Measurements from ENCODE around the gene MINK1. TPM values are rescaled to one million over a fixed set of nuclear protein-coding genes. Genes with fewer than 3 reads are reported as not detected.
A peak's percentile ranks its signal among the peaks of the same experiment; 100 is the strongest.

Gene MINK1
- total RNA-seq, 1 donor from 2014 or later, result 26.2 TPM

DNA sequence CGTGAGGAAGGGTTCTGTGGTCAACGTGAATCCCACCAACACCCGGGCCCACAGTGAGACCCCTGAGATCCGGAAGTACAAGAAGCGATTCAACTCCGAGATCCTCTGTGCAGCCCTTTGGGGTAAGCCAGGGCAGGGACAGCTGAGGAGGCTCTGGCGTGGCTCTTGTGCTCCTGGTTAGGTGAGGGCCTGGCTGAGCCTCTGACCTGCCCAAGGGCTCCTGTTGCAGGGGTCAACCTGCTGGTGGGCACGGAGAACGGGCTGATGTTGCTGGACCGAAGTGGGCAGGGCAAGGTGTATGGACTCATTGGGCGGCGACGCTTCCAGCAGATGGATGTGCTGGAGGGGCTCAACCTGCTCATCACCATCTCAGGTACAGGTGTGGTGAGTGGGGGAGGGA lies 62.0 kb downstream of the MINK1 start:
- H3K4me1 ChIP-seq, result no peaks in the 10 kb centered on the region
- Mint-ChIP-seq H3K27ac (no peak overlapping the region), H3K9me3 (no peaks in the 10 kb centered on the region), H3K36me3 (peaks cover 11% of the 10 kb centered on the region), H3K27me3 (ENCODE audit: insufficient read depth, low read depth) (peaks cover 11% of the 10 kb centered on the region), H3K4me1 (peaks cover 2% of the 10 kb centered on the region), H3K4me3 (no peak overlapping the region)
- peaks cover 13% of the 10 kb centered on the region for H3K27me3 ChIP-seq
- H3K9me3 ChIP-seq (ENCODE audit: low read depth), result no peaks in the 10 kb centered on the region
- TF ChIP-seq EZH2 (IDR thresholded peaks at IDR 0.05), result no peak
- no peak overlapping the region for H3K9ac ChIP-seq
- H3F3A ChIP-seq (ENCODE audit: low read depth), result peaks cover 8% of the 10 kb centered on the region
- no peak overlapping the region for H3K4me3 ChIP-seq
- H2AFZ ChIP-seq (replicated peaks), result no peak overlapping the region
- no peaks in the 10 kb centered on the region for H3K36me3 ChIP-seq
- no peak overlapping the region for H3K27ac ChIP-seq
- no peak for DNase-seq (ENCODE audit: low spot score)
- no peaks in the 10 kb centered on the region for H4K20me1 ChIP-seq (ENCODE audit: low read depth)
- no peaks in the 10 kb centered on the region for H3K79me2 ChIP-seq (ENCODE audit: low read depth)
- no peak overlapping the region for H3K4me2 ChIP-seq

GRCh38 chr17:4895657-4896331 lies 62.7 kb downstream of the MINK1 start:
- Histone ChIP-seq H3K27me3 (peaks cover 20% of the 10 kb centered on the region), H4K20me1 (ENCODE audit: low read depth) (no peaks in the 10 kb centered on the region), H3K9ac (no peak overlapping the region), H2AFZ (replicated peaks) (no peak overlapping the region), H3K36me3 (no peaks in the 10 kb centered on the region), H3K9me3 (ENCODE audit: low read depth) (no peaks in the 10 kb centered on the region), H3K4me1 (no peaks in the 10 kb centered on the region), H3K27ac (no peak overlapping the region), H3K4me2 (no peak overlapping the region), H3K79me2 (ENCODE audit: low read depth) (no peaks in the 10 kb centered on the region), H3F3A (ENCODE audit: low read depth) (peaks cover 10% of the 10 kb centered on the region), H3K4me3 (no peak overlapping the region)
- Mint-ChIP-seq H3K9me3 (no peaks in the 10 kb centered on the region), H3K36me3 (peaks cover 11% of the 10 kb centered on the region), H3K27me3 (ENCODE audit: insufficient read depth, low read depth) (peaks cover 11% of the 10 kb centered on the region), H3K4me1 (peaks cover 2% of the 10 kb centered on the region), H3K4me3 (no peak overlapping the region), H3K27ac (no peak overlapping the region)
- DNase-seq (ENCODE audit: low spot score), result peak; percentile 36
- no peak for TF ChIP-seq EZH2phosphoT487 (IDR thresholded peaks at IDR 0.05)
- TF ChIP-seq, protein P1, sequence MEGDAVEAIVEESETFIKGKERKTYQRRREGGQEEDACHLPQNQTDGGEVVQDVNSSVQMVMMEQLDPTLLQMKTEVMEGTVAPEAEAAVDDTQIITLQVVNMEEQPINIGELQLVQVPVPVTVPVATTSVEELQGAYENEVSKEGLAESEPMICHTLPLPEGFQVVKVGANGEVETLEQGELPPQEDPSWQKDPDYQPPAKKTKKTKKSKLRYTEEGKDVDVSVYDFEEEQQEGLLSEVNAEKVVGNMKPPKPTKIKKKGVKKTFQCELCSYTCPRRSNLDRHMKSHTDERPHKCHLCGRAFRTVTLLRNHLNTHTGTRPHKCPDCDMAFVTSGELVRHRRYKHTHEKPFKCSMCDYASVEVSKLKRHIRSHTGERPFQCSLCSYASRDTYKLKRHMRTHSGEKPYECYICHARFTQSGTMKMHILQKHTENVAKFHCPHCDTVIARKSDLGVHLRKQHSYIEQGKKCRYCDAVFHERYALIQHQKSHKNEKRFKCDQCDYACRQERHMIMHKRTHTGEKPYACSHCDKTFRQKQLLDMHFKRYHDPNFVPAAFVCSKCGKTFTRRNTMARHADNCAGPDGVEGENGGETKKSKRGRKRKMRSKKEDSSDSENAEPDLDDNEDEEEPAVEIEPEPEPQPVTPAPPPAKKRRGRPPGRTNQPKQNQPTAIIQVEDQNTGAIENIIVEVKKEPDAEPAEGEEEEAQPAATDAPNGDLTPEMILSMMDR (IDR thresholded peaks at IDR 0.05), result peak; percentile 19

DNA sequence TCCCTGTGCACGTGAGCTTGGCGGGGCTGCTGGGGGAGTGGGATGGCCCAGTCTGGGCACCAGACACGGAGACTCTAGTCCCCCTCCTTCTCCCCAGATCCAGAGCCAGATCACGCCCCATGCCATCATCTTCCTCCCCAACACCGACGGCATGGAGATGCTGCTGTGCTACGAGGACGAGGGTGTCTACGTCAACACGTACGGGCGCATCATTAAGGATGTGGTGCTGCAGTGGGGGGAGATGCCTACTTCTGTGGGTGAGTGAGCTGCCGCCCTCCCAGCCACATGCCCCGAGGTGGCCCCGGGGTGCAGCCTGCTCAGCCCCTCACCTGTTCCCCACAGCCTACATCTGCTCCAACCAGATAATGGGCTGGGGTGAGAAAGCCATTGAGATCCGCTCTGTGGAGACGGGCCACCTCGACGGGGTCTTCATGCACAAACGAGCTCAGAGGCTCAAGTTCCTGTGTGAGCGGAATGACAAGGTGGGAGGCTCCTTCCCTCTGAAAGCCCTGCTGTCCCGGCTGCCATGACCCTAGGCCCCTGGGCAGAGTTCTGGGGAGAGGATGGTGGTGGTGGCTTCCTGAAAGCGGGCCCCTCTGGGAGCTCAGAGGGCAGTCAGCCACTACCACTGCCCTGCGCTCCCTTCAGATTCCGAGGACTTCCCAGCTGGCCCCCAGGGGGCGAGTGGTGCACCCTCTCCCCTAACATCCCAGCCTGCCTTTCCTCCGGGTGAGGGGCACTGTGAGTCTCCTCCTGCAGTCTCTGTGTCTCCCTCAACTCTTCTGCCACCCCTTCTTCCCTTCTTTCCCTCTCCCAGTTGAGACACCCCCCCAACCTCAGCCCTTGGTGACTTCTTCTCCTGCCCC lies 63.4 kb downstream of the MINK1 start:
- H3K27ac ChIP-seq, result no peak overlapping the region
- H3K4me1 Mint-ChIP-seq, result peaks cover 2% of the 10 kb centered on the region
- no peaks in the 10 kb centered on the region for H3K79me2 ChIP-seq (ENCODE audit: low read depth)
- H3K9me3 Mint-ChIP-seq, result no peaks in the 10 kb centered on the region
- no peak overlapping the region for H3K4me2 ChIP-seq
- H4K20me1 ChIP-seq (ENCODE audit: low read depth), result no peaks in the 10 kb centered on the region
- H3K9me3 ChIP-seq (ENCODE audit: low read depth), result no peaks in the 10 kb centered on the region
- H3K4me1 ChIP-seq, result no peaks in the 10 kb centered on the region
- no peak for TF ChIP-seq EZH2phosphoT487 (IDR thresholded peaks at IDR 0.05)
- no peak for TF ChIP-seq EZH2 (IDR thresholded peaks at IDR 0.05)
- TF ChIP-seq, protein P1 (IDR thresholded peaks at IDR 0.05), result no peak
- H3K27me3 ChIP-seq, result peaks cover 21% of the 10 kb centered on the region
- H3F3A ChIP-seq (ENCODE audit: low read depth), result peaks cover 10% of the 10 kb centered on the region
- H3K27me3 Mint-ChIP-seq (ENCODE audit: insufficient read depth, low read depth), result peaks cover 11% of the 10 kb centered on the region
- peaks cover 11% of the 10 kb centered on the region for H3K36me3 Mint-ChIP-seq
- no peak overlapping the region for H3K9ac ChIP-seq
- no peak for DNase-seq (ENCODE audit: low spot score)
- no peak overlapping the region for H3K4me3 Mint-ChIP-seq
- H3K27ac Mint-ChIP-seq, result no peak overlapping the region
- H3K4me3 ChIP-seq, result no peak overlapping the region
- no peaks in the 10 kb centered on the region for H3K36me3 ChIP-seq
- no peak overlapping the region for H2AFZ ChIP-seq (replicated peaks)
